GM21423 (cell line): Measurements from ENCODE around the gene RANBP17.
"Not testable (repeated sequence)": the region's sequence is repeated elsewhere in the genome, so short reads cannot be mapped to it uniquely, and the experiment has no call there.

Experiments used
- ATAC-seq: cut with Tn5 transposase; IDR thresholded peaks from one replicate; pipeline ENCODE4 v1.9.1; 2021; ENCODE audit warnings: mild to moderate bottlenecking, moderate library complexity; ENCODE audit not compliant: unreplicated experiment

Gene RANBP17

DNA sequence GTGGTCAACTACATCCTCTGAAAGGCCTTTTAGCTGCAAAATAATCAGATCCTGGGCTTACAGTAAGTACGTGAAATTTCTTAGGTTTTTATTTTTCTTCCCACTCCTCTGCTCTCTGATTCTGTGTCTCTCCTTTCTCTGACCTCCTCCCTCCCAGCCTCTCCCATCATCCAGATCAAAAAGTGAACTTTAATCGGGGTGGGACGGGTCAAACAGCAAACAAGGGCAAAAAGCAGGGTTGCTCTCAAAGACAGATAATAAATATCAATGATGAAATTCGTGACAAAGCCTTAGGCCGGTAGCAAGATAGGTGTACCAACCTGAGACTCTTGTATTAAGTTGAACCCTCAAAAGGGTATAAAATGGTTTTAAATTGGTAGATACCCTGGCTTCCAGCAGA, 76.1 kb downstream of the RANBP17 start:
- ATAC-seq = no peak

DNA sequence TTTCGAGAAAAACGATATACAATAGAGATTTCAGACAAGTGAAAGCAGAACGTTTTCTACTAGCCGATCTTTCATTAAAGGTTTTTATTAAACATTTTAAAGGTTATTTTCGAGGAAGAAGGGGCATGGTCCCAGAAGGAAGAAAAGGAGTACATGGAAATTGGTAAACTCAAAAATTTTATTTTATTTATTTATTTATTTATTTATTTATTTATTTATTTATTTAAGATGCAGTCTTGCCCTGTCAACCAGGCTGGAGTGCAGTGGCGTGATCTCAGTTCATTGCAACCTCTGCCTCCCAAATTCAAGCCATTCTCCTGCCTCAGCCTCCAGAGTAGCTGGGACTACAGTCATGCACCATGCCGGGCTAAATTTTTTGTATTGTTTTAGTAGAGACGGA, 77.4 kb downstream of the RANBP17 start:
- no peak for ATAC-seq

DNA sequence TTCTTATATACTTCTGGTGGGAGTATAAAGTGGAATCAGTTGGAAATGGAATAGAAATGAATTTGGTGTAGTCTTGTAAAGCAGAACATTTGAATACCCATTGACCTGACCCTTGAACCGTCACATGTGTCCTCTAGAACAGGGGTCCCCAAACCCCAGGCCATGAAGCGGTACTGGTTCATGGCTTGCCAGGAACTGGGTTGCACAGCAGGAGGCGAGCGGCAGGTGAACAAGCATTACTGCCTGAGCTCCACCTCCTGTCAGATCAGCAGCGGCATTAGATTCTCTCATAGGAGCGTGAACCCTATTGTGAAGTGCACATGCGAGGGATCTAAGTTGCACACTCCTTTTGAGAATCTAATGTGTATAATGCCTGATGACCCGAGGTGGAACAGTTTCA, 80.0 kb downstream of the RANBP17 start:
- ATAC-seq = no peak

DNA sequence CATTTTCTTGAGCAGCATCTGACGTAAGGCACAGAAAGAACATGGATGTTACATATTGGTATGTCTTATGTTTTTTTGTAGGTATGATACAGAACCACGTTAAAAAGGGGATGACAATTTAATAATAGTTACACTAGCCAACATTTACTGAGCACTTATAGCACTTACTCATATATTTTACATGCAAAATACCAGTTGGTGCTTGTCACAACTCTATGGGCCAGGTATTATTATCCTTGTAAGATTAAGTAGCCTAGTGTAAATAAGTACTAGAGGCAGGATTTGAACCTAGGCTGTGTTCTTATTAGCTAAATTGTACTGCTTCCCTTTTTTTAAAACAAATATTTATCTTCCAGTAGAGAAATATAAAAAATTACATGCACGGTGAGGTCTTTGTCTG, 83.5 kb downstream of the RANBP17 start:
- no peak for ATAC-seq

DNA sequence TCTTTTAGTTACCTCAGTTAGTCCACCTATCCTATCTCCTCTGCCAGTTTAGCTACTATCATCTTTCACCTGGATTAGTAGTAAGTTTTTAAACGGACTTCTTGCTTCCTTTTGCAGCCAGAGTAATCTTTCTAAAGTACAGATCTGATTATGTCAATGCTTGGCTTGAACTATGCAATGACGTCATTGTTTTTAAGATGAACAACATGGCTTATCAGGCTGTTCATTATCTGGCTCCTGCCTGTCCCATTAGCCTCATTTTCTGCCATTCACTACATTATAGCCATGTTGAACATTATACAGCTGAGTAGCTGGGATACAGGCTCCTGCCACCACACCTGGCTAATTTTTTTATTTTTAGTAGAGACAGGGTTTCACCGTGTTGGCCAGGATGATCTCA, 98.7 kb downstream of the RANBP17 start:
- no peak for ATAC-seq

DNA sequence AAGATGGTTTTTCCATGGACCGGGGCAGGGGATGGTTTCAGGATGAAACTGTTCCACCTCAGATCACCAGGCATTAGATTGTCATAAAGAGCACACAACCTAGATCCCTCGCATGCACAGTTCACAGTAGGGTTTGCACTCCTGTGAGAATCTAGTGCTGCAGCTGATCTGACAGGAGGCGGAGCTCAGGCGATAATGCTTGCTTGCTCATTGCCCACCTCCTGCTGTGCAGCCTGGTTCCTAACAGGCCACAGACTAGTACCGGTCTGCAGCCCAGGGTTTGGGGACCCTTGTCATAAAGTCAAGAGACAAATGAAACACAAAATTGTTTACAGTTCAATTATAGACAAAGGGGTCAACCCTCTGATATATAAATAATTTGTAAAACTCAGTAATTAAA, 101.7 kb downstream of the RANBP17 start:
- ATAC-seq = no peak

DNA sequence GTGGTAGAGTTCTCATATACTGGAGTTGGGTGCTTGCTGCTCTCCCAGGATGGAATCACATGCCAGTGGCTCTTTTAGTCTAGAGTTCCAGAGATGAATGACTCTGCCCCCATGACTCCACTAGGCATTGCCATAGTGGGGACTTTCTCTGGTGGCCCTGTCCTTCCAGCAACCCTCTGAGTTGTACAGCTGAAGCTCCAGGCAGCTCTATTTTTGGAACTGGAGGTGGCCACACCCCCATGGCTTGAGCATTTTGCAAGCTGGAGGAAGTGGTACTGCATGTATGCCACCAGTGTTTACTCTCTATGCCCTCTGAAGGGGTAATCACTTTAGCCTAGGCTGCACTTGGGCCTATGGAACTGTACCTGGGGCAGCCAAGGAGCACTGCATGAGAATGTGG, 112.6 kb downstream of the RANBP17 start:
- no peak for ATAC-seq

DNA sequence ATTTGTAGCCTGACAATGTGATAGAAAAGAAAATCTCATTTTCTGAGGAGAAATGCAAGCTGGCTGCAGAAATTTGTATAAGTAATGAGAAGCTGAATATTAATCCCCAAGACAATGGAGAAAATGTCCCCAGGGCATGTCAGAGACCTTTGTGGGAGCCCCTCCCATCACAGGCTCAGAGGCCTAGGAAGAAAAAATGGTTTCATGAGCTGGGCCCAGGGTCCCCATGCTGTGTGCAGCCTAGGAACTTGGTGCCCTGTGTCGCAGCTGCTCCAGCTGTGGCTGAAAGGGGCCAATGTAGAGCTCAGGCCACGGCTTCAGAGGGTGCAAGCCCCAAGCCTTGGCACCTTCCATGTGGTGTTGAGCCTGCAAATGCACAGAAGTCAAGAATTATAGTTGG, 118.4 kb downstream of the RANBP17 start:
- ATAC-seq = not testable (repeated sequence)

DNA sequence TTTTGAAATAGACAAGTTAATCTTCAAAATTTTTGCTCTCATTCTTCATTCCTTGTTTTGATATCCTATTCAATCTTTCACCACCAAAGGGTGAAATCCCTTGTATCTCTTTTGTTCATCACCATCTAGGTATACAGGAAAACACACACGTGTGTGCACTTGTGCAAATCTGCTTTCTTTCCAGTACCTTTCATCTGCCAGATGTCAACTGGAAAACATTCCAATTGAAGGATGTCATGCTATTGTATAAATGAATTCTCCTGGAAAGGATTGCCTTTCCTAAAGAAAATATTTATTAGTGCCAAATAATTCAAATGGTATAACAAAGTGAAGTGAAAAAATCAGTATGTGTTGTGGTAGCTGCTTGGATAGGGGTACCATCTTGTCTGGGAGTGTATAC, 123.7 kb downstream of the RANBP17 start:
- no peak for ATAC-seq

DNA sequence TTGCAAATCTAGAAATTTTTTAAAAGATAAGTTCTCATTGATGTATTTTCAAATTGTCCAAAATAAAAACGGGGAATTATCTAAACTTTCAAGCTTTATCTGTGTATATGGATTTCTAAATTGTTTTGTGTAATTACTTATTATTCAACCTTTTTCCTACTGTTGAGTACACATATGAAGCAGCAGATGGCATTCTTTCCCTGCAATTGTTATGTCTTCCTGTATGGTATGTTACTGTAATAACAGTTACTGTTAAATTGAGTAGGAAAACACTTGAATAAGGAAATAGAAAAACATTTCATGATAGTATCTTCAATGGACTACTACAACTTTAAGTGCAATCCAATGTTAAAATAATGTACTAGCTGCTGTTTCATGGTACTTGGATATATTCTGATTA, 124.8 kb downstream of the RANBP17 start:
- ATAC-seq = no peak

DNA sequence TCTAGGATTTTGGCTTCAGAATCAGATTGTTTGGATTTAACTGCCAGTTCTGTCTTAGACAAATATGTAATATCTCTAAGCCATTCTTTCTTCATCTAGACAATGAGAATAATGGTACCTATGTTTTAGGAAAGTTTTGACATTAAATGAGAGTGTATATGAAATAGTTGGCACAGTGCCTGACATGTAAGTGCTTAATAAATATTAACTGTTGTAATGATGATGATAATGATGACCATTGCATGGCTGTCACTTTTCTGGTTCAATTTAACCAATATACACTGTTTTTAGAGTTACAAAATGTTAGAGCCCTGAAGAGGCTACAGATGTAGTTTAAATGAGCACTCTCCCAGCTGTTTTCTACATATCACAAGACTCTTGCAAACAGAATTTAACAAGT, 131.7 kb downstream of the RANBP17 start:
- ATAC-seq = no peak

DNA sequence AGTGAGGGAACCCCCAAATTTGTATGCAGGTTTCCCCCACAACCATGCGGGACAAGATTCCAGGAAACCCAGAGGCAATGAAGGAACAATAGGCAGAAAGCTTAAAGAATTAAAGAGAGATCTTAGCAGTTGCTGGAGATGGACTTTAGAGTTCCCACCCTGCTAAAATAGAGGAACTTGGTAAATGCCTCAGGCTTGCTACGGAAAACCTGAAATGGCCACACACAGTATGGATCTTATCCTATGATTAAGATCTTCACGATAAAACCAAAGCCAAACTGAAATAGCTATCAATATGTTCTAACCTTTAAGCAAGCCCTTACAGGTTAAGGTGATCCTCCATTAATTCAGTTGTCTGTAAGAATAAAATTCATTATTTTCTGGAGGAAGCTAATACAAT, 148.3 kb downstream of the RANBP17 start:
- no peak for ATAC-seq

DNA sequence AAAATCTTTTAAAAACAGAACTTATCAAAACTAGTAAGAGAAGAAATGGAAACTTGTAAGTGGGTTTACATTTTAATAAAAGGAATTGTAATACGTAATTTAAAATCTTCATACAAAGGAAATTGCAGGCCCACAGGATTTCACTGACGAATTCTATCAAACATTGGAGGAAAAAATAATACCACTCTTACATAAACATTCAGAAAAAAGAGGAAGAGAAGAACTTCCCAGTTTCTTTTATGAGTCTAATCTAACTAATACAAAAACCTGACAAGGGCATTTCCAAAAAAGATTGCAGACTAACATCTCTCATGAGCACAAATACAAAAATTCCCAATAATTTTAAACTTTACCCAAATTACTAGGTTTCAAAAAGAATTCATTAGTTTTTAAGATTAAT, 149.0 kb downstream of the RANBP17 start:
- no peak for ATAC-seq

DNA sequence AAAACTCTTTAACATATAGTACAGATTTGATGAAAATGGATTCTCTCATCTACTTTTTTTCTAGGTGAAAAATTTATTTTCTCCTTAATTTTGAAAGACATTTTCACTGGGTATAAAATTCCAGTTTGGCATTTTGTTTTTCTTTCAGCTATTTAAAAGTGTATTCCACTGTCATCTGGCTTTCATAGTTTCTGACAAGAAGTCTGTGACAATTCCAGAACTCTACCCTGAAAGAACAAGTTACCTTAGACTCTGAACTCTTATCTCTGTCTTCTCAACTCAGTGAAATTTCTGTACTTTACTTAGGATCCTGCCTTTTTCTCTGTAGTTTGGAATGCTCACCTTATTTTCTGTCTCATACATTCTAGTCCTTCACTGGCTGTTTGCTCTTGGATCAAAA, 161.7 kb downstream of the RANBP17 start:
- no peak for ATAC-seq

DNA sequence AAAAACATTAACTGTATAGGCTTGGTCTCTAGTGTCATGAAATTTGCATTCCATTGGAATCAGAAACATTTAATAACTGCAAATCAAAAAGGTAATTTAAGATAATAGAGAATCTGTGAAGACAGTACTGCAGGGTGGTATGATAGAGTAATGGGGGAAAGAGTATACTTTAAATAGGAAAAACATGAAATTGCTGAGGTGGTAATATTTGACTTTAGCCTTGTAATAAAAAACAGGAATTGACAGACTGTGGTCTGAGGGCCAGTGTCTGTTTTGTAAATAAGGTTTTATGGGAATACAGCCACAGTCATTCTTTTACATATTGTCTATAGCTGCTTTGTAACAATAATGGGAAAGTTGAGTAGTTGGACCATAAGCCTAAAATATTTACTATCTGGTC, 162.3 kb downstream of the RANBP17 start:
- ATAC-seq = no peak

DNA sequence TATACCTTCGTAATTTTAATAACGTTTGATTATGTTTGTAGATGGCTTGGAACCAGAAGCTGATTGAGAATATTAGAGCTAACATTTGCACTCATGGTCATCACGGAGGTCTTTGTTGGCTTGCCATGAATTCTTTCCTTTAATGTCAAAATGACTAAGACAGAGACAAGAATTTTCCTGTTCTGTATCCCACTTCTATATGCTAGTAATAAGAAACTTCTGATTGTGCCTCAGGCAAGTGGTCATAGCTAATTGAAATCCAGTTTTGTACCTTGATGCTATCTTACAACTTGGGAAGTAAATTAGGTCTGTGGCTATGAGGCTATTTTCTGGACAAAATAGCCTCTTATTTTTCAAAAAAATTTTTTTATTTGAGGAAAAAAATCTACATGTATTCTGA, 167.6 kb downstream of the RANBP17 start:
- ATAC-seq = no peak

DNA sequence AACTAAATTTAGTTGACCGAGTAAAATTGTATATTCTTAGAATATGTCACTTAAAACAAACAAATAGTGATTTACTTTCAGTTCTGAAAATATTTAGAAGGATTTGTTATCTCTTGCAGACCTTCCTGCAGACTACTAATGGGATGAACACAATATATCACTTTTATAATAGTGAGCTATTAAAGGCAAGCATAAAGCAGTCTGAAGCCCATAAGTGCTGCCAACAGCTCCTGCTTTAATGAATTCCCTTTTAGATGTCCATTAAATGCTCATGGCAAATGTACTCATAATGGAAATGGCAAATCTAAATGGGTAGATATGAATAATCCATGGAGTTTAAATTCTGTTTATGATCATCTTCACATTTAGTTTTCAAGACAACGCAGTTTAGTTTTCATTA, 170.2 kb downstream of the RANBP17 start:
- ATAC-seq = no peak

DNA sequence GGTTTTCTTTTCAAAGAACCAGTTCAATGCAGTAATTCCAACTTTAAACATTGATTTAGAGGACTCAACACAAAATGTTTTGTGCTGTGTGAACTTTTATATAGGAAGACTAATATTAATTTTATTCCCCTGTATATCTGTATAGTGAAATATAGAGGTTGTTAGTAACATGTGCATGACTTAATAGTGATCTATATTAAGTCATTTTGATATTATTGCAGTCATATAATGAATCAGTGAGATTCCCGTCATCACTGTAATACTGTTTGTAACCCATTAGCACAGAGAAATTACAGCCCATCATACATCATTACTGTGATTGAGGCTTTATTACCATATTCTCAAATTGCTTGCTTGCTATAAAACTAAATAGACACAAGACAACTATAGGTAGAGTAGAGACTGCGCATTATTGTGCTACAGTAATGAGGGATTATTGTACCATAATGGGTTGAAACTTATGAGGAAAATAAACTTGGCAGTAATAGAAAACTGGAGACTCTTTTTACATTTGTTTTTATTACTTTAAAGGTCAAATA, 170.7 kb downstream of the RANBP17 start:
- ATAC-seq = no peak

DNA sequence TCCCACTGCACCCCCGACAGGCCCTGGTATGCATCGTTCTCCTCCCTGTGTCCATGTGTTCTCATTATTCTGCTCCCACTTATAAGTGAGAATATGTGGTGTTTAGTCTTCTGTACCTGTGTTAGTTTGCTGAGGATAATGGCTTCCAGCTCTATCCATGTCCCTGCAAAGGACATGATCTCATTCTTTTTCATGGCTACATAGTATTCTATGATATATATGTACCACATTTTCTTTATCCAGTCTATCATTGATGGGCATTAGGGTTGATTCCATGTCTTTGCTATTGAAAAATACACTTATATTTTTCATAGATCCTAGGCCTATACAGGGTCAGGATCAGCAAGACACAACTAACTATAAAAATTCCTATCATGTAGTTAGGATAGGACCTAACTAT, 180.1 kb downstream of the RANBP17 start:
- not testable (repeated sequence) for ATAC-seq

DNA sequence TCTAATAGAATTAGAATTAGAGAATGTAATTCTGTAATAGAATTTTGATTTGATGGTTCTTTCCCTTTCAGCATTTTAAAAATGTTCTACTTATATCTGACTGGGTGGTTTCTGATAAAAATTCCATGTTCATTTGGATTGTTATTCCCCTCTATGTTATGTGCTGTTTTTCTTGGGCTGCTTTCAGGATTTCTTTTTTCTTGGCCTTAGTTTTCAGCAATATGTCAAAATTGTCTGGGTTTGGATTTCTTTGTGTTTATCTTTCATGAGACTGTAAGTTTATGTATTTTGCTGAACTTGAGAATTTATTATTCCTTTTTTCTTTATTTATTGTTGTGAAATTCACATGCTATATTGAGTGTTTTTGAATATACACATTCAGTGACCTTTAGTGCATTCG, 189.1 kb downstream of the RANBP17 start:
- no peak for ATAC-seq

DNA sequence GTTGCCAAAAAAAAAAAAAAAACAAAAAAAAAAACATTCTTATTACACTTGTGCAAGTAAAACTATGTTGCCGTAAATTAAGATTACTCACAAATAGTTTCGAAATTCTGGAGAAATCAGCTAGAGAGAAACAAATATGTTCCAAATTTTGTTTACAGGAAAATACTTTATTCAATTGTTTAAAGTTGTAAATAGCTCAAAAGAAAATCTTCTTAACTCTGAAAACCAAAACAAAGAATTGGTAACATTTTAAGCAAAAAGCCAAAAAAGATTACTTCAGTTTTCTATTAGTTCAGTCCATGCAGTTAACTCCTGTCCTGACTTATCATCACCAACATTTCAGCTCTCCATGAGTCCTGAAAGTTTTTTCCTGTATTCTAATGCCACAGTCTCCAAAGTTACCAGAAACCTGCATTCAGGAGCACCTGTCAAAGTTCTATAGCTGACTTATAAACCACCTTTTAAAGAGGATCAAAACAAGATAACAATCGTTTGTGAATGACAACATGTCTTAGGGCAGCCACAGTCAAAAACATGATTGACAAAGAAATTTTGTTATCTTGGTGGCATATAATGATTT, 194.1 kb downstream of the RANBP17 start:
- no peak for ATAC-seq

DNA sequence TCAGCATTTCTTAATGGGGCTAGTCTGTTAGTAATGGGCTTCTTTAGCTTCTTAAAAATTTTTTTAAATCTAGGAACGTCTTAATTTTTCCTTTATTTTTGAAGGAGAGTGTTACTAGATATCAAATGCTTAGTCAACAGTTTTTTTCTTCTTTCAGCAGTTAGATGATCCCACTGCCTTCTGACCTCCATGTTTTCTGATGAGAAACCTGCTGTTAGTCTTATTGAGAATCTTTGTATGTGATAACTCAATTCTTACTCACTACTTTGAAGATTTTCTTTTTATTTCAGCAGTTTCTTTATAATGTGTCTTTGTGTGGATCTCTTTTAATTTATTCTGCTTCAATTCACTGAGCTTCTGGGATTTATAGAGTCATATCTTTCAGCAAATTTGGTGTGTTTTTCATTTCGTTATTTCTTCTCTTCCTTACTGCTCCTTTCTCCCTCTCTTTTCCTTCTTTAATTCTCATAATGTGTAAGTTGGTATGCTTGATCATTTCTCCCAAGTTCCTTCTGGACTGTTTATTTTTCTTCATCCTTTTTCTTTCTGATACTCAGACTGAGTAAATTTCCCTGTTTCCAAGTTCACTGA, 205.8 kb downstream of the RANBP17 start:
- ATAC-seq = no peak

DNA sequence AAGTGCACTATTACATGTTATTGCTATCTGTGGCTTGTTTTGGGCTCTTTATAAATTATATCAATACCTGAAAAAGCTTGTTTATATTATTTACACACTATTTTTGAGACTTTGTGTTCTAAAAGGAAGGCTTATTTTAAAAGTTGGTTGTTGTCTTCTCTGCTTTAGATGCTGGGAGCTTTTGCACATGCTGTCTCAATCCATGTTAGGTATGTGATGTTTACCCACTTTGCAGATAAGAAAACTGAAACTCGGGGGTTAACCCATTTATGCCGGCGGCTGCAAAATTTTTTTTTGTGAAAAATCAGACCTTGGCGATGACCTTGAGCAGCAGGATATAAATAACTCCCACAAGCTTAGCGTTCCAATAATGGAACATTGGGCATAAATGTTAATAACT, 212.9 kb downstream of the RANBP17 start:
- no peak for ATAC-seq
